Kidney (tissue), 14 donors: ENCODE results near the gene USH2A. TPM values are rescaled to one million over a fixed set of nuclear protein-coding genes. Genes with fewer than 3 reads are reported as not detected.

Experiments
- DNase-seq, 5 donors: peaks; one replicate each; pipeline ENCODE4 v3.0.0-alpha.2; 2013 to 2020
- FAIRE-seq: peaks from 2 replicates; lab custom pipeline; 2012; peaks lifted over from hg19 to GRCh38; lab: Jason Lieb, UNC
- H3K27ac ChIP-seq, 2 donors: one replicate each; pipeline ENCODE4 v1.7.0; 2013; ENCODE audit warnings: low read depth in 2 of 2, low read length in 2 of 2, inconsistent platforms in 1 of 2
- H3K27me3 ChIP-seq: one replicate; pipeline ENCODE4 v1.7.1; 2013; ENCODE audit warnings: low read length, inconsistent platforms; ENCODE audit not compliant: control insufficient read depth, insufficient read depth
- H3K36me3 ChIP-seq, 3 donors: one replicate each; pipeline versions ENCODE4 v1.7.0 to v1.7.1; 2013; ENCODE audit warnings: low read length in 3 of 3, control low read depth in 1 of 3, inconsistent platforms in 1 of 3; ENCODE audit not compliant: insufficient read depth in 3 of 3, control insufficient read depth in 2 of 3
- H3K4me1 ChIP-seq, 3 donors: one replicate each; pipeline versions ENCODE4 v1.7.0 to v1.7.1; 2013; ENCODE audit warnings: low read length in 3 of 3, inconsistent platforms in 1 of 3, low read depth in 1 of 3; ENCODE audit not compliant: control insufficient read depth in 2 of 3, insufficient read depth in 2 of 3
- H3K4me3 ChIP-seq, 3 donors: one replicate each; pipeline versions ENCODE4 v1.7.0 to v1.8.1; 2013; ENCODE audit warnings: low read length in 3 of 3, control low read depth in 1 of 3, inconsistent platforms in 1 of 3
- H3K9ac ChIP-seq, 3 donors: one replicate each; pipeline versions ENCODE4 v1.7.0 to v1.7.1; 2013; ENCODE audit warnings: low read length in 3 of 3, control low read depth in 1 of 3, inconsistent platforms in 1 of 3
- H3K9me3 ChIP-seq, 3 donors: one replicate each; pipeline versions ENCODE4 v1.7.0 to v1.7.1; 2013; ENCODE audit warnings: low read length in 3 of 3, control low read depth in 1 of 3, inconsistent platforms in 1 of 3; ENCODE audit not compliant: control insufficient read depth in 2 of 3, insufficient read depth in 1 of 3
- intact Hi-C: fragments of 100-400 bp; cut with DNase I; formaldehyde crosslinking; loops from one replicate; pipeline ENCODE4 v1.11.1; 2022
- polyA plus RNA-seq: library from polyadenylated mRNA; stranded (reverse); fragments of 350-450 nt; fragmentation: Illumina TruSeq; extraction: RNeasy Lipid Tissue Mini Kit (QIAGEN cat#74804); gene quantifications from one replicate; pipeline ENCODE4 v1.2.3, GENCODE V29; 2014; ENCODE audit warnings: low read depth, low replicate concordance; ENCODE audit not compliant: insufficient read depth
- total RNA-seq: library from RNA; stranded (reverse); fragmentation: NEBNext Ultra II Directional; extraction: Animal tissue kit (Norgen Biotek cat#: 25700); gene quantifications from one replicate; pipeline ENCODE4 v1.2.1, GENCODE V29; 2021
- TF ChIP-seq, protein P1 (sequence below): IDR thresholded peaks from 3 replicates; pipeline ENCODE4 v1.5.1; 2012; ENCODE audit warnings: mild to moderate bottlenecking, moderate library complexity, borderline replicate concordance; ENCODE audit not compliant: insufficient read depth; ENCODE audit errors: extremely low read depth
- donor health status: control.
- donor health status: control.
- donor health status: control.
- donor health status: control.
- donor health status: control.
- donor health status: DM: yes; HTN: yes; CAD: no.
- donor health status: Normal renal cell carcinoma (clear cell type).

The USH2A gene
- total and polyA plus RNA-seq, 2 donors from 2014 or later = 0.06 TPM; not detected in 1

DNA sequence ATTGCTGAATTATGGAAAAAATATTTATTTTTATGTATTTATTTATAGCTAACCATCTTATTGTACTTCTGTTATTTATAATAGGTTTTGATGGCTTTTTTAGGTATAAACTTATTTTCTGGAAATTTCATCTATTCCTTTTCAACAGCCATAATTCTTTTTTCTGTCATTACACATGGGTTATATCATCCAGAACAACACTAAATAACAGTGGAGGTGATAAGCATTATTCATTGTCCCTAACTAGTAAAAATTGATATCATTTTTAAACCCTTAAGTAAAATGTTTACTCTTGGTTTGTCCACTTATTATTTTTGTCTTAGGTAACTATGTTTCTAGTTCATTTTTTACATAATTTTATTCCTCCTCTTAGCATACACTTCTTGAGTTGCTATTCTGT lies 309.1 kb downstream of the USH2A start:
- Histone ChIP-seq H3K27me3 (no peaks in the 10 kb centered on the region), H3K4me1 (no peaks in the 10 kb centered on the region), H3K36me3 (no peaks in the 10 kb centered on the region), H3K9ac (no peak overlapping the region), H3K27ac (no peak overlapping the region), H3K9me3 (no peaks in the 10 kb centered on the region), H3K4me3 (no peak overlapping the region)
- FAIRE-seq (no peak), DNase-seq (no peak)
- intact Hi-C loops = no loop called here
- TF ChIP-seq, protein P1, sequence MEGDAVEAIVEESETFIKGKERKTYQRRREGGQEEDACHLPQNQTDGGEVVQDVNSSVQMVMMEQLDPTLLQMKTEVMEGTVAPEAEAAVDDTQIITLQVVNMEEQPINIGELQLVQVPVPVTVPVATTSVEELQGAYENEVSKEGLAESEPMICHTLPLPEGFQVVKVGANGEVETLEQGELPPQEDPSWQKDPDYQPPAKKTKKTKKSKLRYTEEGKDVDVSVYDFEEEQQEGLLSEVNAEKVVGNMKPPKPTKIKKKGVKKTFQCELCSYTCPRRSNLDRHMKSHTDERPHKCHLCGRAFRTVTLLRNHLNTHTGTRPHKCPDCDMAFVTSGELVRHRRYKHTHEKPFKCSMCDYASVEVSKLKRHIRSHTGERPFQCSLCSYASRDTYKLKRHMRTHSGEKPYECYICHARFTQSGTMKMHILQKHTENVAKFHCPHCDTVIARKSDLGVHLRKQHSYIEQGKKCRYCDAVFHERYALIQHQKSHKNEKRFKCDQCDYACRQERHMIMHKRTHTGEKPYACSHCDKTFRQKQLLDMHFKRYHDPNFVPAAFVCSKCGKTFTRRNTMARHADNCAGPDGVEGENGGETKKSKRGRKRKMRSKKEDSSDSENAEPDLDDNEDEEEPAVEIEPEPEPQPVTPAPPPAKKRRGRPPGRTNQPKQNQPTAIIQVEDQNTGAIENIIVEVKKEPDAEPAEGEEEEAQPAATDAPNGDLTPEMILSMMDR = no peak

DNA sequence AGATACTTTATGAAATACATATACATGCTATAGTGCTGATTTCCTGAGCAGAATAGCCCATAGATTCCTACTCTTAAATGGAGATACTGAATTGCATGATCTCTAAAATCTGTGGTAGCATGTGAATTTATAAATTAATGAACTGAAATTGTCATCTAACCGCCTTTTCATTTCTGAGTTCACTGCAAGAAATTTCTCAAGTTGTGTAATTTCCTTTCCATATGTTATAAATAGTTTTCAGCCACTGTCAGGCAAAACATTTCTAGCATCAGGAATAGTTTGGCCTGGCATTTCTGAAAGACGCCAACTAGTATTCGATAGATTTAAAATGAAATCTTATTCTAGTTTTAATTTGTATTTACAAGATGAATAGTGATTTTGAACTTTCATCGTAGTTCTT lies 310.1 kb downstream of the USH2A start:
- H3K9me3 ChIP-seq = no peaks in the 10 kb centered on the region
- H3K9ac ChIP-seq = no peak overlapping the region
- intact Hi-C loops = no loop called here
- no peak for FAIRE-seq
- TF ChIP-seq, protein P1 = no peak
- DNase-seq = no peak
- H3K4me1 ChIP-seq = no peaks in the 10 kb centered on the region
- H3K4me3 ChIP-seq = no peak overlapping the region
- H3K27me3 ChIP-seq = no peaks in the 10 kb centered on the region
- H3K27ac ChIP-seq = no peak overlapping the region
- H3K36me3 ChIP-seq = no peaks in the 10 kb centered on the region

- Histone ChIP-seq H3K36me3 (no peaks in the 10 kb centered on the region), H3K9me3 (no peaks in the 10 kb centered on the region), H3K4me1 (no peaks in the 10 kb centered on the region), H3K9ac (no peak overlapping the region), H3K27me3 (no peaks in the 10 kb centered on the region), H3K27ac (no peak overlapping the region), H3K4me3 (no peak overlapping the region)
- FAIRE-seq = no peak
- DNase-seq = no peak
- TF ChIP-seq, protein P1 = no peak
- intact Hi-C loops = no loop called here
Observed at GRCh38 chr1:216111842-216112241, 311.4 kb downstream of the USH2A start.

DNA sequence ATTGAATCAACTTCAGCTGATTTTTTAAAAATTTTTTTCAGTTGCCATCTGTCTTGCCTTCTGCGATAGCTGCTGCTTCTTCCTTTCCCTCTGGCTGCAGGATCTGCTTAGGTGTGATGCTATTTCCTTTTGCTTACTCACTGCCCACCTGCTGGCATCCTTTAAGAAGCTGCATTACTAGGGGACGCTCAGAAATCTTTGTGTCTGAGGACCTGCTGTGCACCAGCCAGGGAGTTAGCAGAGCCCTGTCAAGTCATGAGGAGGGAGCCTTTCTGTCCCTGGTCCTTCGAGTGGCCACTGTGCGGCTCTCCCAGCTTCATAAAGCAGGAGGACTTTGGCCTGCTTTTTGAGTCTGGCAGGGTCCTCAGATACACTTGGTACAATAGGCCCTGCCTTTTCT lies 327.8 kb downstream of the USH2A start:
- Histone ChIP-seq H3K4me3 (no peak overlapping the region), H3K4me1 (no peaks in the 10 kb centered on the region), H3K9me3 (no peaks in the 10 kb centered on the region), H3K36me3 (no peaks in the 10 kb centered on the region), H3K9ac (no peak overlapping the region), H3K27ac (no peak overlapping the region), H3K27me3 (no peaks in the 10 kb centered on the region)
- FAIRE-seq = no peak
- no peak for DNase-seq
- TF ChIP-seq, protein P1 = no peak
- intact Hi-C loops = no loop called here
